Stimulated activated CD4-positive, alpha-beta T cell treated with anti-CD3 and anti-CD28 coated beads, Interleukin-12 subunit alpha, Interleukin-12 subunit beta, amount 100 ng/mL, for 48 hours (primary cell): ENCODE data around the gene RNF181.
"Not testable (repeated sequence)": the region's sequence is repeated elsewhere in the genome, so short reads cannot be mapped to it uniquely, and the experiment has no call there.

ENCODE experiments used
- DNase-seq, 3 donors: peaks; one replicate each; pipeline ENCODE4 v3.0.0-alpha.2; 2020; ENCODE audit warnings: low read depth in 2 of 3, low spot score in 1 of 3

The RNF181 gene

DNA sequence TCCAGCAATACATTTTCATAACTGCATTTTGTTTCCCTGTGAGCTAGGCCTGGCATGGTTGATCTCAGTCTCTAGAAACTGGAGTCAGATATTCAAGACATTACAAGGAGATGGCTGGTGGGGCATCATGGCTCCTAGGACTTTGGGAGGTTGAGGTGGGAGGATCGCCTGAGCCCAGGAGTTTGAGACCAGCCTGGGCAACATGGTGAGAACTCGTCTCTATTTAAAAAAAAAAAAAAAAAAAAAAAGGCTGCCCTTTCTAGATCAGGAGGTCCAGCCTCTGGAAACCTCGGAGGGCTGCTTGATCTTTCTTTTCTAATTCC, 18.5 kb upstream of the RNF181 start:
- no peak for DNase-seq

DNA sequence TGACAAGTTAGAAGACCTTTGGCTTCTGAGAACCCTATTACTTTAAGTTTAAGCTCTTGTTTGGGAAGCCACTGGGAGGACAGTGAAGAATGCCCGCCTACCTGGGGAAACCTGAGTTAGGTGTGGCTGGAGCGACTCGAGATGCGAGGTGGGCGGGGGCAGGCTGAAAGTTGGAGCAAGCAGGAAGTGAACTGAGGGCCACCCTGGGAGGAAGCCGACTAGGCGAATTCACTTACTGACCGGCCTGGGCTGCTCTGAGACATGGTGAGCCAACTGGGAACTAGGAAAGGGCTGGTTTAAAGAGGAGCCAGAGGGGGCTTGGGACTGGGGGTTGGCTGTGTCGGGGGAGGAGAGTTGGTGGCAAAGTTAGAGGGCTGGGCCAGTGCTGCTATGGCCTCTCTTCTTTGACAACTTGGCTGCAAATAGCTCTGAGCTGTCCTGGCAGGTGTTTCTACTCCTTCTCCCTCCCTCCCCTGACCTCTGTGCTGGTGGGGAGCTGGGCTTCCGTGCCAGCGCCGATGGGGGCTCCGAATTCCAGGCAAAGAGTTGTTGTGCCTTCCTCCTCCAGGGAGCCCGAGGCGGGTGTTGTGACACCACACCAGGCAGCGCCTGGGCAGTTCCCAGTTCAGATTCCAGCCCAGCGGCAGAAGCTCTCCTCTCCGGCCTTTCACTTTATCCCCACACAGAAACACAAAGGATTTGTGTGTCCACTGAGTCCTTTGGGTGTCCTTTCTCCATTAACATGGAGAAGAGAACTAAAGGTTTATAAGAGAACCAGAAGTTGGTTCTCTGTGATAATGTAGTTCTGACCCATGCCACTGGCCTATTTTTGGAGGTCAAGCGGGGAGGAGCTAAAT, 17.9 kb upstream of the RNF181 start, which contains the start of gene VAMP8:
VAMP8 (plus strand) TSS at position 201 of the 857 bp plus-strand sequence; CDS start at position 262, 61 bp downstream.
- peak in 2 of 3 donors; percentile 49 to 56 for DNase-seq

DNA sequence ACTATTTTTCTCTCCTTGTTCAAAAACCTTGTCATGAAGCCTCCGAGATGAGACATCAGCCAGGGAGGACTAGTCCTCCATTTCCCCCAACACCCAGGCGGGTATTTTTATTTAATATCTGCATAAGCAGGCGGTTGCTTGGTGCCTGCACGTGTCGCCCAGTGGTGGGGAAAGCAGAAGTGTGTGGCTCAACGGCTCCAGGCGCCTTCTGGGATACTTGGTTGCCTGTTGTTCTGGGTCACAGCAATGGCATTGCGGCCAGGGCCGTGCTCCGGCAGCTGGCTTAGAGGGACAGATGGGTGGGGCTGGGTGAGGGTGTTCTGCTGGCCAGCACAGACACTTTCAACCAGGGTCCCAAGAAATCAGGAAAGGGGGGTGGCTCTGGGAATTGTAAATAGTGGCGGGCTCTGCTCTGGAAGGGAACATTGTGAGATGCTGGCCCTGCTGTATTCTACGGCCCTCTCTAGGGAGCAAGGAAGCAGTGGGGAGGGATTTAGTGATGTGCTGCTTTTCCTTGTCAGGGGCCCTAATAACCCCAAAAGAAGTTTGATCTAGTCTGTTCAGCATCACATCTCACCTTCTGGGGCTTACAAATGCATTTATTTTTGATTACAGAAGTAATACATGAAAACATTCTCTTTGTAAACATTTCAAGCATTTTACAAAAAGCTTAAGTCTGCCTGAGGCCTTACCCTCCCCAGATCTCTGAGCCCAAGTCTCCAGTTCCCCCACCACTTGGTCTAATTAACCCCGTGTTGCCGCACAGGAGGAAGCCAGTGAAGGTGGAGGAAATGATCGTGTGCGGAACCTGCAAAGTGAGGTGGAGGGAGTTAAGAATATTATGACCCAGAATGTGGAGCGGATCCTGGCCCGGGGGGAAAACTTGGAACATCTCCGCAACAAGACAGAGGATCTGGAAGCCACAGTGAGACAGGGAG, 17.0 kb upstream of the RNF181 start:
- no peak for DNase-seq

DNA sequence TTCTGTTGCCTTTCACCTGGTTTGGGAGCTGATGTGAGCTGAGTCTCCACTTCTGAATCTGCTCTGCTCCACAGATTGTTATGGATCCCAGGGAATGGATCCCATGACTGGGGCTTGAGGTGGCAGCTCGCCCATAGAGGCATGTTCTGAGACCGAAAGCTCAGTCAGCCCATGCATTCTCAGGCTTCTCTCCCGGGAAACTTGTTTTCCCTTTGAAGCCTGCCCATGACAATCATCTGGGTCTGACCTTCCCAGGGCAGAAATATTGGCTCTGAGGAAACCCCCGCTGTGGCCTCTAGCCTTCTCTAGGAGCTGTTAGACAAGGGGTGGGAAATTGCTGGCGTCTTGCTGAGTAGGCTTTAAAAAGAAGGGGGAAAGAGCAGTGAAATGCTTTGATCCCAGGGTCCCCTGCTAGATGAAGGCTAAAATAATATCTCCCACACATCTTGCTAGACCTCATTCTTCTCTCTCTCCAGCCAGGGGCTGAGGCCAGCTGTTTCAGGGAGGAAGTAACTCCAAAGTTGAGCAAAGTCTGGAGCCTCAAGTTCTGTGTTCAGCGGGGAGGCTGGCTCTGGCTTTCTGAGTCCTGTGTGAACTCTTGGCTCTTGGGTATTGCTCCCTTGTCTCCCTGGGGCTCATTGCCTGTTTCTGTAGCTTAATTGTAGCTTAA, 16.1 kb upstream of the RNF181 start:
- DNase-seq, result no peak

DNA sequence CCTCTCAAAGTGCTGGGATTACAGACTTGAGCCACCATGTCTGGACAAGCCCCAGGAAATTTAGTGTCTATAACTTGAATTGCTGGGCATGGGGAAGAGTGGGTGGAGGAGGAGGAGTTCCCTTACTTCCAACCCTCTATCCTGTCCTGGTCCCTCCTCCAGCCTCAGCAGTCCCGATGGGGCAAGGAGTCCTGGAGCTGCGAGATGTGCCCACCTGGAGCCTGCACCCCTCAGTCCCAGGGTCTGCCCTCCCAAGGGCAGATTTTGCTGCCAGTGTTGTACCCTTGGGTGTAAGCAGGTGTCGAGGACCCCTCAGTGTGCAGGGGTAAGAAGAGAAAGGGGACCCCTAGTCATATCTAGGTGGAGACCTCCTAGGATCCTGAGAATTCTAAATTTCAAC, 15.3 kb upstream of the RNF181 start:
- DNase-seq, result no peak

DNA sequence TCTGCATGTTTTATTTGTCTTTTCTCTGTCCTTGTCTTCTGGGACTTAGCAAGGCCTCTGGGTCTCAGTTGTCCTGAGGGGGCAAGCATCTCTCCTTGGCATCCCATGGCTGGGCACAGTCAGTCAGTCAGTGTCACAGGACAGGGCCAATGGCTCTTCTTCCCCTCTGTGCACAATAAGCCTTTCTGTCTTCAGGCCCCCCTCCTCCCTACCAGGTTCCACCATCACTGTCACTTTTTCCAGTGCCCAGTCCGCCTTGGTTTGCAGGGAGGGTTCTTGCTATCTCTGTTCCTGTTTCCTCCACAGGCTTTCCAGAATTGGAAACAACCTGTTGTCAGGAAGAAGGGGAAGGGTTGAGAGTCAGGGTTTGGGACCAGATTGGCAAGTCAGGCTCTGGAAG, 13.1 kb upstream of the RNF181 start:
- DNase-seq, result no peak

DNA sequence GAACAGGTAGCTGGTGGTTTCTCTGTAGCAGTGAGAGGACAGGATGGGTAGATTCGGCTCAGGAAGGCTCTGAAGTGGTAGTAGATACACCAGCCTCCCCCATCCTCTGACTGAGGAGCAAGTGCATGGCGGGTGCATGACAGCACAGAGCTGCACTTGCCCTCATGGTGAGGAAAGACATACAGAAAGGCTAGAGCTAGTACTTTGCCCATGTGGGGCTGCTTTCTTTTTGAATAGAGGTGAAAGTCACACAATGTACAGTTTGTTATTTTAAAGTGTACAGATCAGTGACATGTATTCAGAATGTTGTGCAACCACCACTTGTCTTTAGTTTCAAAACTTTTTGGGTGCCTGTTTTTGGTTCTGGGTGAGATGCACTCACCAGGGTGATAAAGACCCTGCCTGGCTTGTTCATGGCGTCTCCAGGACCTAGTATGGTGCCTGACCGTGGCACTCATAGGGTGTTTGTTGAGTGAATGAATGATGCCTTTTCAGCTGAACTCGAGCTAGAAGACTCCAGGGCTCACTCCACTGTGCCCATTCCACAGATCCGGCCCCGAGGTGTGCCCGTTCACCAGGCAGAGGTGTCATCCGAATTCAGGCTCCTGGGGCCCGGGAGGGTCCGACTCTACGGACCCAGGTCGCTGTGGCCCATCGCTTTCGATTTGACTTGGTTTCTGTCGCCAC, 11.7 kb upstream of the RNF181 start:
- DNase-seq, result no peak

DNA sequence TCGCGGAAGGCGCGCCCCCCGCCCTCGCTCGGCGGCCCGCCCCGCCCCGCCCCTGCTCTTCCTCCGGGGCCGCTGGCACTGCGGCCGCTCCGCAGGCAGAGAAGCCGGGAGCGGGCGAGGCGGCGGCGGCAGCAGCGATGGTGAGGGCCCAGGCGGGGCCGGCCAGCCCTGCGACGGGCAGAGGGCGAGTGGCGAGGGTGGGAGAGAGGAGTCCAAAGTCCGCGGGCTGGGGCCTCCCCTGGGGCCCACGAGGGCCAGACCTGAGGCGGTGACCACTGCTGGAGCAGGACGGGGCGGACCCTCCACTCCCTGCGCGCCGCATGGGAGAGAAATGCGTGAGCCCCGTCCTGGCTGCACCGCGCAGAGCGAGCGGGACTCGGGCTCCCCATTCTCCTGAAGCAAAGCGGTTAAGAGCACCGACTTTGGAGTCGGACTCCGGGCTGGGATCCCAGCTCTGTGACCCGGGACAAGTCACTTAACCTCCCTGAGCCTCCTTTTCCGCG, 11.1 kb upstream of the RNF181 start, which contains the start of gene VAMP5:
VAMP5 (plus strand) TSS at position 78 of the 503 bp plus-strand sequence; CDS start at position 138, 60 bp downstream.
- no peak for DNase-seq

DNA sequence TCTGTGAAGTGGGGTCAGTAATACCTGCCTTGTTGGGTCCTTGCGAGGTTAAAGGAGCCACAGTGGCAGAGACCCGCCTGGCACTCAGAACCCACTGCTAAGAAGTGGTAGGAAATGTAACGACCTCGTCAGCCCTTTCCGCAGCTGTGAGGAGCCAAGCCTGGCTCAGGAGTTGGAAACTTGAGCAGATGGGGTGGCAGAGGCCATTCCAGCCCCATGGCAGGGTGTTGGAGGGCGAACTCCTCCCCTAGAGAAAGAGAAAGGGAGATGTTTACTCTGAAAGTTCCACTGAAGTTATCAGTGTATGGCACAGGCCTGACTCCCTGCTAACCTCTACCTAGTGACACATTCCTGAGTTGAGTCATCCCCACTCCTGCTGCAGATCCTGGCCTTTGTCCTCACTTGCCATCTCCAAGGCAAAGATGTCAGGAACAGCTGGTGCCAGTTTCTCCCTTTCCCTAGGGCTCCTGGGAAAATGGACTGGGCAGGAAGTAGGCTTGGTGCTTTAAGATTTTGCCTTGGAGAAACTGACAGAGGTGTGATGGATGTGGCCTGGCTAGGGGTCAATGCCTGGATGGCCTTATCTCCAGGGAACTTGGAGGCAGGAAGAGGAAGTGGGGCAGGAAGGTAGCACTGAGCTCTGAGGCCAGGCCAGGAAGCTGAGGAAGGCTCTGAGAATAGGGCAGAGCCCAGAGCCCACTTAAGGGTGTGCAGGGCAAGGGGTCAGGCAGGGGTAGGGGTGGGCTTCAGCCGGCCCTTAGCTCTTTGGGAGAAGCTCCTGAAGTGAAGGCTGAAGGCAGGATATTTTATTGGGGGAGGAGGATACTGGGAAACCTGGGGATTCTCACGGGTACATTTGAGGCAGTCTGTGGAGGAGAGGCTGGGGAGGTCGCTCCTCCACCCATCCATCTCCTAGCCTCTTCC, 10.4 kb upstream of the RNF181 start:
- no peak for DNase-seq

DNA sequence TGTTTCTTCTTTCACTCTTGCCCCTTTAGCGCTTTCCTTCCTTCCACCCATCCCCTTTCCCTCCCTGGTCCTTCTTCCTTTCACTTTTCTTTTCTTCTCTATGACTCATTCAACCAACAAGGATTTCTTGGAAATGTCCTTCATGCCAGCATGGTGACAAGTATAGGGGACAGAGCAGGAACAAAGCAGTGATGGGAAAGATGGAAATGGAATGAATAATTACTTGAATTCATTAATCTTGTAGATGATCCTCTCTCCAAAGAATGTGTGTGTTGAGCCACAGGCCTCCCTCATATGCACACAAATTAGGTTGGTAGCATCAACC, 9.8 kb upstream of the RNF181 start:
- no peak for DNase-seq

DNA sequence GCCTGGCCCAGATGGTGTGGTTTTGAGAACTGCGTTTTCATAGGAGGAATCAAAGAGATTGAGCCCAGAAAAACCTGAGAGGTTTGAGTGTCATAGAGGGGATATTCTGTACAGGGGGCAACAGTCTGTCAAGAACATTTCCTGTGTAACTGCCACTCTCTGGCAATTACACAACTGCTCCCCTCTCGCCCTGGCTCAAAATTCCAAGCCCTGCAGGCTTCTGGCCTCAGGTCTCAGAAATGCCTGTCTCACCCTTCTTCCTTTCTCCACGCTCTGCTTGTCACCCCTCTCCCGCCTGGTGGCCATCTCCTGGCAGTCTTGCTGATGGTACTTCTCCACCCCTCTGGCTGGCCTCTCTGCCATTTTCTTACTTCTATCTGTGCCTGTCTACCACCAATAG, 7.3 kb upstream of the RNF181 start:
- no peak for DNase-seq

DNA sequence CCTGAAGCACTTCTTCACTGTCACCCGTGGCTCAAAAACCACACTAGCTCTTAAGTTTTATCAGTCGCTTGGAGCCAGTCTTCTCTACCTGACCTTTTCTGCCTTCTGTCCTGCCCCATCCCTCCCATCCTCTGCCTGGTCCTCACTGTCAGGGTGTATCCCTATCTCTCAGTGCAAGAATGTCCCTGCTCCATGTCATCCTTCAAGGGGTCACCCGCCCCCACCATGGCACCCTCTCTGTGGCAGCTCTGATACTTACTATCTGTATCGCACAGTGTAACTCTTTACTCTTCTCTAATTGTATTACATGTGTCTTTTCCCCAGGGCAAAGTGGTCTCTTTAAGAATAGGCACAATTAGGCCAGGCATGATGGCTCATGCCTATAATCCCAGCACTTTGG, 6.9 kb upstream of the RNF181 start:
- DNase-seq, result no peak

DNA sequence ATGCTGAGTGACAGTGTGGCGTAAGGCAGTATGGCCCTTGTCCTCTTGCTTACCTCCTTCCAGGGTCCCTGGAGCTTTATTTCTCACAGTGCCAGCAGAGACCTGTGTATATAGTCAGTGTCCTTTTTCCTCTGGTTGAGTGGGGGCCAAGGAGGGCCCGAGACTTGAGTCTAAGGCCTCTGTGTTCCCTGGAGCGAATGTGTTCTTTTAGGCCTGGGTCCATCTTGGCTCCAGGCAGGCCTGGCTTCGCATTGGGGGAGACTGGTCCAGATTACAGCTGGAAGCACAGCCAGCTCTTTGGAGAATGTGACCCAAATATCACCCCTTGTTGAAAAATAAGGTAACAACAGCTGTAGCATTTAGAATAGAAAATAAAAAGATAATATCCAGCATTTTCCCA, 6.4 kb upstream of the RNF181 start:
- no peak for DNase-seq

DNA sequence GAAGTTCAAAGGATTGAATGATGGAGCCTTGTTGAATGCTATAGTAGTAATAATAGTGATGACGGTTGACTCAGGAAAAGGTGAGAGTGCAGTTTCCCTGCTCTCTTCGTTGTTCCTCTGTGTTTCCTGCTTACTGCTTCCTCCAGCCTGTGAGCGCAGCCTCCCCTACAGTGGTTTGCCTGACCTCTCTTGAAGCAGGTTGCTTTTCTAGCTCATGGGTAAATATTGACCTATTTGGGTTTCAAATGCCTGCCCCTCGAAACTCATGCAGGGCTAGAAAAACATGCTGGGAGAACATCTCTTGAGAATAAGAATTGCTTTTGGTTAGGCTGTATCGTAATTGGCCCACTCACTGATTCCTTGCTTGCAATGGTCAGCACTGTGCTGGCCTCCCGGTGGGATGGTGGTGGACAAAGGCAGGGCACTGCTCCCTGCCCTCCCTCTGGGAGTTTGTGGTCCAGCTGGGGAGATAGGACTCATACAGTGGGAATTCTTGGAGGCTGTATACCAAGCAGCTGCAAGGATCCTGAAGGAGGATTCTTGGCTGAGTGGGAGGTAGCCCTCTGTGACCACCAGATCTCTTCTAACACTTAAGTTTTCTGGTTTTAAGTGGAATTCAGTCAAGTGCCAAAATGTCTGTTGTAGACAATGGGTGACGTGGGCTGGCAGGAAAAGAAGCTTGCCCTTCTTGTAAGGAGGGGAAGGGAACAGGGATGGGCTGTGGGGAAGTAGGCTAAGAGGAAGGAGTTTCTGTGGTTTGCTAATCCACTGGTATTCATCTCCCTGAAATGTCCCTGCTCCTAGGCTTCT, 5.4 kb upstream of the RNF181 start:
- no peak for DNase-seq

DNA sequence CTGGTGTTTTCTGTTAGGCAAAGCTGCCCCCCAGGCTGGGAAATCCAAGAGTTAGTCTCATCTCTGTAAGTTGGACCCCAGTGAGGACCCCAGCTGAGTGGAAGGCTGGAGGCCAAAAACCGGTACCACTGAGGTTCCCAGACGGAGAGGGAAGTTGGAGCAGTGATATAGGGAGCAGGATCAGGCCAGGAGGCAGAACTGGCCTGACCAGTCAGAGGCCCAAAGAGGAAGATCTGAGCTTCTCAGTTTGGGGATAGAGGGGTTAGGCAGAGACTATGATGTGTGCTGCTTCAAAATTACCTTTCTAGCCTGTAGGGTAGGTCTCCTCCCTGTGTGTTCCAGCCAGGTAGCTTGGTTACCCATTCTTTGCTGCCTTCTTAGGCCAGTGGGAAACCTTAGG, 4.6 kb upstream of the RNF181 start:
- DNase-seq, result no peak

DNA sequence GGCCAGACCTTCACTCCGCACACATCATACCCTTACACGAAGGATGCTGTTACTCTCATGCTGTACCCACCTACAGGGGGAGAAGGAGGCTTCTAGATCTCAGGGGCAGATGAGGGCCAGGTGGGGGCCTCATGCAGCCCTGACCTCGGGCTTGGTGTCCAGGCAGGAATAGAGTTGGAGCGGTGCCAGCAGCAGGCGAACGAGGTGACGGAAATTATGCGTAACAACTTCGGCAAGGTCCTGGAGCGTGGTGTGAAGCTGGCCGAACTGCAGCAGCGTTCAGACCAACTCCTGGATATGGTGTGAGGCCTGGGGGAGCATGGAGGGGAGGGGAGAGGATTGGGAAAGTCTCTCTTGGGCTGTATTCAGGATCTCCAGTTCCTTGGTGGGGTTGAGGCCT, 4.0 kb upstream of the RNF181 start:
- no peak for DNase-seq

DNA sequence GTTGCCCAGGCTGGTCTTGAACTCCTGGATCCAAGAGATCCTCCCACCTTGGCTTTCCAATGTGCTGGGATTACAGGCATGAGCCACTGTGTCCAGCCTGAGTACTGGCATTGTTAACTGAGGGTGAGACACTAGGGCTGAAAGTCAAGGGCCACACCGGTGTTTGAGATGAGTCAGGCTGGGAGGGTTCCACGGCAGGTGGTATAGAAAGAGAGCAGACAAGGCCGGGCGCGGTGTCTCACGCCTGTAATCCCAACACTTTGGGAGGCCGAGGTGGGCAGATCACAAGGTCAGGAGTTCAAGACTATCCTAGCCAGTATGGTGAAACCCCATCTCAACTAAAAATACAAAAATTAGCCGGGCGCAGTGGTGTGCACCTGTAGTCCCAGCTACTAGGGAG, 3.2 kb upstream of the RNF181 start:
- not testable (repeated sequence) for DNase-seq

DNA sequence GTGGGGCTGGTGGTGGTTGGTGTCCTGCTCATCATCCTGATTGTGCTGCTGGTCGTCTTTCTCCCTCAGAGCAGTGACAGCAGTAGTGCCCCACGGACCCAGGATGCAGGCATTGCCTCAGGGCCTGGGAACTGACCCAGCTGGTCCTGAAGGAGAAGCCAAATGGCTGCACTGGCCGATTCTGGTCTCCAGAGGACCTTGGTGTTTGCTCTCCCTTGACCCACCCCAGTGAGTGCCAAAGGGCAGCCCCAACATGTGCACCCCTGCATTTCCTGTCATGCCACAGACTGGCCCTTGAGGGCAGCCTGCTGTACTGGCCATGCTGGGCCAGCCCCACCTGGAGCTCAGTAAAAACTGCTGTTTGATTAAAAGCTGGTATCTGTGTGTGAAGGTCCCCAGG, 2.5 kb upstream of the RNF181 start:
- DNase-seq, result no peak

DNA sequence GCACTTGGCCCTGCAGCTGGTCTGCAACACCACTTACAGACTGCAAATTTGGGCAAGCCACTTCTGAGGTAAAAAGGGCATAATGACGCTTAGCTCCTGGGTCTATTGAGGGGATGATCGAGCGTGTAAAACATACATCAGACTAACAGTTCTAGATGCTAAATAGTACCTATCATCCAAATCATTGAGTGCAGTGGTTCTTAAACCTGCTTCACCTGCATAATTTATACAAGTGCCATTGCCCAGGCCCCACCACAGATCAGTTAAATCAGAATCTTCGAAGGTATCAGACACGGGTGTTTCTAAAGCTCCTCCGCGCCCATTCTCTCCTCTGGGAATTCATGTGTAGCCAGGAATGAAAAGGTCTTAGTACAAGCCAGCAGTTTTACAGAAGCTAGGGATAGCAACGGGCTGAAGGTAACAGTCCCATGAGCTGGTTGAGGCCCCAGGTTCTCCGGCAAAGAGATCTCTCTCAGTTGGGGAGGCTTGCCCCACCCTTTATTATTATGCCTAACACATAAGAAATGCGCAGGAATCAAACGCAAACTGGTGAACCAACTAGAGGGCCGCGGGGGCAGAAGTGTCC, 737 bp upstream of the RNF181 start:
- no peak for DNase-seq
